ENCODE results near the gene WDFY3. TPM values are rescaled to one million over a fixed set of nuclear protein-coding genes. Genes with fewer than 3 reads are reported as not detected.
"Not testable (repeated sequence)": the region's sequence is repeated elsewhere in the genome, so short reads cannot be mapped to it uniquely, and the experiment has no call there.

WDFY3 gene
- total RNA-seq, 4 donors from 2014 or later = 77.9 to 149 (median 98.3) TPM

- TF ChIP-seq, protein P1, sequence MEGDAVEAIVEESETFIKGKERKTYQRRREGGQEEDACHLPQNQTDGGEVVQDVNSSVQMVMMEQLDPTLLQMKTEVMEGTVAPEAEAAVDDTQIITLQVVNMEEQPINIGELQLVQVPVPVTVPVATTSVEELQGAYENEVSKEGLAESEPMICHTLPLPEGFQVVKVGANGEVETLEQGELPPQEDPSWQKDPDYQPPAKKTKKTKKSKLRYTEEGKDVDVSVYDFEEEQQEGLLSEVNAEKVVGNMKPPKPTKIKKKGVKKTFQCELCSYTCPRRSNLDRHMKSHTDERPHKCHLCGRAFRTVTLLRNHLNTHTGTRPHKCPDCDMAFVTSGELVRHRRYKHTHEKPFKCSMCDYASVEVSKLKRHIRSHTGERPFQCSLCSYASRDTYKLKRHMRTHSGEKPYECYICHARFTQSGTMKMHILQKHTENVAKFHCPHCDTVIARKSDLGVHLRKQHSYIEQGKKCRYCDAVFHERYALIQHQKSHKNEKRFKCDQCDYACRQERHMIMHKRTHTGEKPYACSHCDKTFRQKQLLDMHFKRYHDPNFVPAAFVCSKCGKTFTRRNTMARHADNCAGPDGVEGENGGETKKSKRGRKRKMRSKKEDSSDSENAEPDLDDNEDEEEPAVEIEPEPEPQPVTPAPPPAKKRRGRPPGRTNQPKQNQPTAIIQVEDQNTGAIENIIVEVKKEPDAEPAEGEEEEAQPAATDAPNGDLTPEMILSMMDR (IDR thresholded peaks at IDR 0.05) = no peak
- DNase-seq (ENCODE audit: low spot score) (no peak), ATAC-seq (ENCODE audit: low FRiP score) (no peak)
These were observed 114.4 kb downstream of the WDFY3 start for GRCh38 chr4:84852081-84852480.

- ATAC-seq (ENCODE audit: low FRiP score) = no peak
- no peak for DNase-seq (ENCODE audit: low spot score)
- TF ChIP-seq, protein P1 (IDR thresholded peaks at IDR 0.05) = no peak
These were observed 117.3 kb downstream of the WDFY3 start for GRCh38 chr4:84849051-84849640.

DNA sequence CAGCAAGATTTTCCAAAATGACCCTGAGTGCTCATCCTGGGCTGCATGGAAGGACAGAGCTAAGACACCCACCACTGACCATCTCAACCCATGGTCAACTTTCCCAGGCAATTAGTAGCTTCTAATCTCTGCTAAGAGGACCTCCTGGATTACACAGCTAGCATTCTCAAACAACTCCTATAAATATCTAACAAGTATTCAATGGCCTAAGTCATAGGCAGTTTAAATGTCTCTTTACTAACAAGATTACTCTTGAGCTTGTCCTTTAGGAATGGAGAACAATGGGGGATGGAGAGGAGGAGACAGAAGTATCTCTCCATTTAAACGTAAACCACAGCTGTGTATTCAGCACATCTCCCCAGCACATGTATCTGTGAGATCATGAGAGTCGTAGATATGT, 118.1 kb downstream of the WDFY3 start:
- no peak for ATAC-seq (ENCODE audit: low FRiP score)
- TF ChIP-seq, protein P1 (IDR thresholded peaks at IDR 0.05) = no peak

GRCh38 chr4:84847978-84848377, 118.5 kb downstream of the WDFY3 start:
- ATAC-seq (ENCODE audit: low FRiP score) (no peak), DNase-seq (ENCODE audit: low spot score) (no peak)
- TF ChIP-seq, protein P1 (IDR thresholded peaks at IDR 0.05) = no peak

More for the DNA sequence above, 118.1 kb downstream of the WDFY3 start:
- DNase-seq (ENCODE audit: low spot score) = no peak

- DNase-seq (ENCODE audit: low spot score) = no peak
- ATAC-seq (ENCODE audit: low FRiP score) = no peak
- TF ChIP-seq, protein P1 (IDR thresholded peaks at IDR 0.05) = no peak
These were observed 119.5 kb downstream of the WDFY3 start for GRCh38 chr4:84846985-84847384.

DNA sequence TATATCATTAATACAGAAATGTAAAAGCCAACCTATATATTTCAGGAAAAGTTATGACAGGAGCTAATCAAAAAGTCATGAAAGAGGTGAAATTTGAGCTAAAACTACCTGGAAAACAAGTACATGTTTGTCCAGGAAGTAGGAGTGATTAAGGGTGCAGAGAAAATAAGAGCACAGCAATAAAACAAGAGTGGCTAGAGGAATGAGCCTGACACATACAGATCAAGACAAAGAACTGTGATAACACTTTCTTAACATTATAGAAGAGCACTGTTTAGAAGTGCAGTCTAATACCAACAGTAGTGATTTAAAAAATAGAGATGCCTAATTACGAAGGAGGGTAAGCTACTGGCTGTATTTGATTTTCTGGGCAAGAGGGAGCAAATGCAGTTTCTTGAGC, 125.1 kb downstream of the WDFY3 start:
- TF ChIP-seq, protein P1 (IDR thresholded peaks at IDR 0.05) = no peak
- no peak for ATAC-seq (ENCODE audit: low FRiP score)
- no peak for DNase-seq (ENCODE audit: low spot score)

GRCh38 chr4:84837751-84838150, 128.7 kb downstream of the WDFY3 start:
- TF ChIP-seq, protein P1 (IDR thresholded peaks at IDR 0.05) = no peak
- ATAC-seq (ENCODE audit: low FRiP score) = no peak
- no peak for DNase-seq (ENCODE audit: low spot score)

DNA sequence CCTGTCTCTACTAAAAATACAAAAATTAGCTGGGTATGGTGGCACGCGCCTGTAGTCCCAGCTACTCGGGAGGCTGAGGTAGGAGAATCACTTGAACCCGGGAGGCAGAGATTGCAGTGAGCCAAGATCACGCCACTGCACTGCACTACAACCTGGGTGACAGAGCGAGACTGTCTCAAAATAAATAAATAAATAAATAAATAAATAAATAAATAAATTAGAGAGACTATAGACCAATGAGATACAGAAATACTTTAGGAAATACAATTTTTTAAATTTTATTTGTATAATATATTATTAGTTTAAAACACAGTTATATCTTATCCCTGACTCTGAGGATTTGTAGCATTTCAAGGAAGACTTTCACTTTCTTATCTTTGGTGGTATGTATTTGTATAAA, 136.9 kb downstream of the WDFY3 start:
- not testable (repeated sequence) for ATAC-seq (ENCODE audit: low FRiP score); DNase-seq (ENCODE audit: low spot score)

All from omental fat pad (tissue), 4 donors.